ENCODE results near the gene CHD9NB.

CHD9NB gene

GRCh38 chr16:53024045-53024444 lies 28.7 kb downstream of the CHD9NB start:
- no peak for DNase-seq

- DNase-seq = peak in 1 of 2 experiments; percentile 57
Observed at GRCh38 chr16:53022374-53022773, 30.3 kb downstream of the CHD9NB start.

- DNase-seq = no peak
Observed at GRCh38 chr16:53018834-53019416, 33.8 kb downstream of the CHD9NB start.

GRCh38 chr16:53014287-53014686 lies 38.4 kb downstream of the CHD9NB start:
- no peak for DNase-seq

GRCh38 chr16:53007095-53007494 lies 45.6 kb downstream of the CHD9NB start:
- no peak for DNase-seq

GRCh38 chr16:52997922-52998321 lies 54.8 kb downstream of the CHD9NB start:
- no peak for DNase-seq

GRCh38 chr16:52994942-52995341 lies 57.8 kb downstream of the CHD9NB start:
- DNase-seq = no peak

GRCh38 chr16:52993179-52993578 lies 59.5 kb downstream of the CHD9NB start:
- no peak for DNase-seq

GRCh38 chr16:52991572-52991971 lies 61.1 kb downstream of the CHD9NB start:
- DNase-seq = no peak

All from NCI-H446 (cell line).